ENCODE results near the gene TRMT1L. TPM values are rescaled to one million over a fixed set of nuclear protein-coding genes. Genes with fewer than 3 reads are reported as not detected.

Gene TRMT1L
- total and polyA plus RNA-seq, 2 donors (not counting 3 experiments of a cell fraction or from before 2014, with no cell fraction given) = 7.9 to 12.8 TPM

GRCh38 chr1:185075476-185075875 is 81.3 kb downstream of the TRMT1L start:
- no TSS peak for BruUV-seq (replicated peaks)
- Histone ChIP-seq H3K9ac (replicated peaks; ENCODE audit: extremely low read depth, insufficient read depth, low read length) (no peak overlapping the region), H2AFZ (ENCODE audit: low read depth, low read length) (no peak overlapping the region), H3K36me3 (ENCODE audit: control insufficient read depth in 2 of 2, extremely low read depth in 1 of 2, insufficient read depth in 2 of 2, low read length in 2 of 2) (no peaks in the 10 kb centered on the region), H3K4me3 (replicated peaks in 1 of 3; ENCODE audit: insufficient read depth in 1 of 3, low read depth in 1 of 3, low read length in 3 of 3) (no peak overlapping the region), H3K9me3 (replicated peaks; ENCODE audit: control insufficient read depth, insufficient read depth, low read length) (no peaks in the 10 kb centered on the region), H4K20me1 (replicated peaks; ENCODE audit: control insufficient read depth, extremely low read depth, insufficient read depth, low read length) (peaks cover 9% of the 10 kb centered on the region), H3K4me1 (ENCODE audit: control insufficient read depth, extremely low read depth, insufficient read depth, low read length) (no peaks in the 10 kb centered on the region), H3K4me2 (ENCODE audit: insufficient read depth, low read length) (no peak overlapping the region), H3K79me2 (ENCODE audit: control insufficient read depth, insufficient read depth, low read length) (peaks cover 59% of the 10 kb centered on the region), H3K27me3 (ENCODE audit: control insufficient read depth in 2 of 2, insufficient read depth in 2 of 2, low read length in 2 of 2) (no peaks in the 10 kb centered on the region), H3K27ac (ENCODE audit: insufficient read depth, low read depth, low read length) (no peak overlapping the region), H3K9me1 (replicated peaks; ENCODE audit: control insufficient read depth, extremely low read depth, insufficient read depth, low read length) (no peaks in the 10 kb centered on the region)
- no peak for DNase-seq (ENCODE audit: low read depth, low spot score)
- CTCF ChIA-PET = interaction anchor here (0.6 to 1.6 kb wide), 2 partner anchors 9 to 10 kb away, joined by 3 to 4 read pairs; no protein-coding TSS in a partner anchor
- POLR2A ChIA-PET = no interaction called here
- FAIRE-seq = no peak
- dilution Hi-C loops (cut with MboI; ENCODE audit: extremely low pct_ligation_motif_present, low sequenced_read_pairs) (no loop called here), intact Hi-C loops (cut with micrococcal nuclease) (no loop called here)
- TF ChIP-seq GATA2 (IDR thresholded peaks at IDR 0.05; ENCODE audit: insufficient read depth, insufficient read length, low read depth, low read length) = no peak

- Histone ChIP-seq H3K4me3 (replicated peaks in 1 of 3; ENCODE audit: insufficient read depth in 1 of 3, low read depth in 1 of 3, low read length in 3 of 3) (no peak overlapping the region), H3K4me1 (ENCODE audit: control insufficient read depth, extremely low read depth, insufficient read depth, low read length) (no peaks in the 10 kb centered on the region), H3K9me1 (replicated peaks; ENCODE audit: control insufficient read depth, extremely low read depth, insufficient read depth, low read length) (no peaks in the 10 kb centered on the region), H3K79me2 (ENCODE audit: control insufficient read depth, insufficient read depth, low read length) (peaks cover 56% of the 10 kb centered on the region), H3K27me3 (ENCODE audit: control insufficient read depth in 2 of 2, insufficient read depth in 2 of 2, low read length in 2 of 2) (no peaks in the 10 kb centered on the region), H3K27ac (ENCODE audit: insufficient read depth, low read depth, low read length) (no peak overlapping the region), H2AFZ (ENCODE audit: low read depth, low read length) (no peak overlapping the region), H3K9ac (replicated peaks; ENCODE audit: extremely low read depth, insufficient read depth, low read length) (no peak overlapping the region), H3K4me2 (ENCODE audit: insufficient read depth, low read length) (no peak overlapping the region), H4K20me1 (replicated peaks; ENCODE audit: control insufficient read depth, extremely low read depth, insufficient read depth, low read length) (peaks cover 9% of the 10 kb centered on the region), H3K36me3 (ENCODE audit: control insufficient read depth in 2 of 2, extremely low read depth in 1 of 2, insufficient read depth in 2 of 2, low read length in 2 of 2) (no peaks in the 10 kb centered on the region), H3K9me3 (replicated peaks; ENCODE audit: control insufficient read depth, insufficient read depth, low read length) (no peaks in the 10 kb centered on the region)
- TF ChIP-seq, protein P1, sequence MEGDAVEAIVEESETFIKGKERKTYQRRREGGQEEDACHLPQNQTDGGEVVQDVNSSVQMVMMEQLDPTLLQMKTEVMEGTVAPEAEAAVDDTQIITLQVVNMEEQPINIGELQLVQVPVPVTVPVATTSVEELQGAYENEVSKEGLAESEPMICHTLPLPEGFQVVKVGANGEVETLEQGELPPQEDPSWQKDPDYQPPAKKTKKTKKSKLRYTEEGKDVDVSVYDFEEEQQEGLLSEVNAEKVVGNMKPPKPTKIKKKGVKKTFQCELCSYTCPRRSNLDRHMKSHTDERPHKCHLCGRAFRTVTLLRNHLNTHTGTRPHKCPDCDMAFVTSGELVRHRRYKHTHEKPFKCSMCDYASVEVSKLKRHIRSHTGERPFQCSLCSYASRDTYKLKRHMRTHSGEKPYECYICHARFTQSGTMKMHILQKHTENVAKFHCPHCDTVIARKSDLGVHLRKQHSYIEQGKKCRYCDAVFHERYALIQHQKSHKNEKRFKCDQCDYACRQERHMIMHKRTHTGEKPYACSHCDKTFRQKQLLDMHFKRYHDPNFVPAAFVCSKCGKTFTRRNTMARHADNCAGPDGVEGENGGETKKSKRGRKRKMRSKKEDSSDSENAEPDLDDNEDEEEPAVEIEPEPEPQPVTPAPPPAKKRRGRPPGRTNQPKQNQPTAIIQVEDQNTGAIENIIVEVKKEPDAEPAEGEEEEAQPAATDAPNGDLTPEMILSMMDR (IDR thresholded peaks at IDR 0.05; ENCODE audit: extremely low read depth in 1 of 2, insufficient read depth in 1 of 2, low read depth in 1 of 2, low read length in 2 of 2) = no peak
- TF ChIP-seq GATA2 (IDR thresholded peaks at IDR 0.05; ENCODE audit: insufficient read depth, insufficient read length, low read depth, low read length) (no peak), EZH2 (IDR thresholded peaks at IDR 0.05; ENCODE audit: borderline replicate concordance, low read depth, low read length, severe bottlenecking) (no peak), POLR2AphosphoS5 (IDR thresholded peaks at IDR 0.05; ENCODE audit: insufficient read depth, low read depth, low read length) (no peak), POLR2A (IDR thresholded peaks at IDR 0.05; ENCODE audit: low read depth, low read length) (no peak), JUN (IDR thresholded peaks at IDR 0.05; ENCODE audit: borderline replicate concordance, insufficient read depth, insufficient read length, low read depth) (no peak), MYC (IDR thresholded peaks at IDR 0.05; ENCODE audit: low read depth, low read length) (no peak), FOS (IDR thresholded peaks at IDR 0.05; ENCODE audit: borderline replicate concordance, insufficient read depth, low read length) (no peak)
- TF ChIP-seq, protein P2, sequence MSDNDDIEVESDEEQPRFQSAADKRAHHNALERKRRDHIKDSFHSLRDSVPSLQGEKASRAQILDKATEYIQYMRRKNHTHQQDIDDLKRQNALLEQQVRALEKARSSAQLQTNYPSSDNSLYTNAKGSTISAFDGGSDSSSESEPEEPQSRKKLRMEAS (IDR thresholded peaks at IDR 0.05; ENCODE audit: insufficient read depth, insufficient read length) = no peak
- no peak for DNase-seq (ENCODE audit: low read depth, low spot score)
- intact Hi-C loops (cut with micrococcal nuclease) (no loop called here), dilution Hi-C loops (cut with MboI; ENCODE audit: extremely low pct_ligation_motif_present, low sequenced_read_pairs) (no loop called here)
- CTCF ChIA-PET = no interaction called here
- POLR2A ChIA-PET = no interaction called here
- BruUV-seq (replicated peaks) = no TSS peak
- no peak for FAIRE-seq
Observed at GRCh38 chr1:185074307-185074706, 82.4 kb downstream of the TRMT1L start.
